Measurements from ENCODE around the gene RPUSD4. TPM values are rescaled to one million over a fixed set of nuclear protein-coding genes. Genes with fewer than 3 reads are reported as not detected.

Gene RPUSD4
- total and polyA plus RNA-seq, 10 of the 15 experiments (the other 5 are each of a cell fraction or from before 2014, with no cell fraction given) = 24.5 to 47.6 (median 31.7) TPM

DNA sequence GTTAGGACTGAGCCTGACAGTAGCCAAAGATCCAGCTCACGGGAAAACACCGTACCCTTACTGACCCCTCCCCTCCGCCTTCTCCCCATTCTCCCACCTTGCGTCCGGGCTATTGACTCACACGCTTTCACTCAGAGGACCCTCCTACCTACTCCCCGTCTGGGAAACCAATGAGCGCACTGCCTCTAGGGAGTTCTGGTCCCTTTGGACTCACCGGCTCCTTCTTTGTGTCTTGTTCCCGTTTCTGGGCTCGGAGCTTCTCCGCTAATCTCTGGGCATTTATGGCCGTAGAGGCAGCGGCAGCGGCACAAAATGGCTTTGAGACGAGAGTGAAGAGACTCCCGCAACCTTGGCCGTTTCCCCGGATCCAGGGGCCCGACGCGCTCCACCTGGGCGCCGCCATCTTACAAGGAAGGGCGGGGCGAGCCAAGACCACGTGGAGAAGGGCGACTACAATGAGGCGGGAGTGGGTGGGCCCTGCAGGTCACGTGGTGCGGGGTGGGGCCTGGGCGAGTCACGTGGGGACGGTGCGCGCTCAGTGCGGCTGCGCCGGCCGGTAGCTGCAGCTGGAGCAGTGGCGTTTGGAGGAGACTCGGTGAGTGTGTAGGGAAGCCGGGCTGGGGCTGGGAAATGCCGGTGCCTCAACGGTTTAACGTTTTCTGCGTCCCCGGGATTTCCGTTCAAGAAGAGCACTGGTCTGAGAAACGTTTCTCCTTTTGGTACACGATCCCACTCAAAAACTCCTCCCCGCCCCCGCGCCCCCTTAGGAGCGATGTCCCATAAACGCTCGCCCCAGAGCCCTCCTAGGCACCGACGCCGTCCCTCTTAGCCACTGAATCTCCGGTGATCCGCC, at the start of gene RPUSD4, which contains the start of gene FAM118B (continued):
- TF ChIP-seq, protein P1, sequence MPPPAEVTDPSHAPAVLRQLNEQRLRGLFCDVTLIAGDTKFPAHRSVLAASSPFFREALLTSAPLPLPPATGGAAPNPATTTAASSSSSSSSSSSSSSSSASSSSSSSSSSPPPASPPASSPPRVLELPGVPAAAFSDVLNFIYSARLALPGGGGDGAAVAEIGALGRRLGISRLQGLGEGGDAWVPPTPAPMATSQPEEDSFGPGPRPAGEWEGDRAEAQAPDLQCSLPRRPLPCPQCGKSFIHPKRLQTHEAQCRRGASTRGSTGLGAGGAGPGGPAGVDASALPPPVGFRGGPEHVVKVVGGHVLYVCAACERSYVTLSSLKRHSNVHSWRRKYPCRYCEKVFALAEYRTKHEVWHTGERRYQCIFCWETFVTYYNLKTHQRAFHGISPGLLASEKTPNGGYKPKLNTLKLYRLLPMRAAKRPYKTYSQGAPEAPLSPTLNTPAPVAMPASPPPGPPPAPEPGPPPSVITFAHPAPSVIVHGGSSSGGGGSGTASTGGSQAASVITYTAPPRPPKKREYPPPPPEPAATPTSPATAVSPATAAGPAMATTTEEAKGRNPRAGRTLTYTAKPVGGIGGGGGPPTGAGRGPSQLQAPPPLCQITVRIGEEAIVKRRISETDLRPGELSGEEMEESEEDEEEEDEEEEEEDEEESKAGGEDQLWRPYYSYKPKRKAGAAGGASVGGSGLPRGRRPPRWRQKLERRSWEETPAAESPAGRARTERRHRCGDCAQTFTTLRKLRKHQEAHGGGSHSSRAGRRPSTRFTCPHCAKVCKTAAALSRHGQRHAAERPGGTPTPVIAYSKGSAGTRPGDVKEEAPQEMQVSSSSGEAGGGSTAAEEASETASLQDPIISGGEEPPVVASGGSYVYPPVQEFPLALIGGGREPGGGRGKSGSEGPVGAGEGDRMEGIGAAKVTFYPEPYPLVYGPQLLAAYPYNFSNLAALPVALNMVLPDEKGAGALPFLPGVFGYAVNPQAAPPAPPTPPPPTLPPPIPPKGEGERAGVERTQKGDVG (CRISPR knock-in tag; IDR thresholded peaks at IDR 0.05) = no peak
- TF ChIP-seq SP1 (IDR thresholded peaks at IDR 0.05; ENCODE audit: low read depth, low read length) = peak; percentile 76
- 0 out of 2 replicates have a peak, but pooled peaks have one; percentile 40 for TF ChIP-seq LARP7 (IDR thresholded peaks at IDR 0.05)
- TF ChIP-seq EGR1 (IDR thresholded peaks at IDR 0.05; ENCODE audit: borderline replicate concordance in 1 of 2, low read depth in 2 of 2, low read length in 2 of 2) = peak; percentile 38 to 77
- TF ChIP-seq GATAD2B (conservative IDR thresholded peaks at IDR 0.05; ENCODE audit: low read depth) = peak; percentile 35; the same call in 1 of the 2 replicates
- TF ChIP-seq NR2C1 (IDR thresholded peaks at IDR 0.05) = no peak
- TF ChIP-seq SREBF1 (IDR thresholded peaks at IDR 0.05; ENCODE audit: low read length) = 0 out of 2 replicates have a peak, but pooled peaks have one; percentile 46
- 0 out of 2 replicates have a peak, but pooled peaks have one; percentile 55 for TF ChIP-seq NBN (IDR thresholded peaks at IDR 0.05)
- 0 out of 2 replicates have a peak, but pooled peaks have one; percentile 58 for TF ChIP-seq TCF12 (IDR thresholded peaks at IDR 0.05; ENCODE audit: low read depth, low read length)
- TF ChIP-seq POU2F2 (IDR thresholded peaks at IDR 0.05; ENCODE audit: borderline replicate concordance, low read depth, low read length) = 0 out of 3 replicates have a peak, but pooled peaks have one; percentile 32
- TF ChIP-seq ZNF207 (IDR thresholded peaks at IDR 0.05; ENCODE audit: borderline replicate concordance) = peak; percentile 16; the same call in 1 of the 2 replicates
- TF ChIP-seq, protein P2, sequence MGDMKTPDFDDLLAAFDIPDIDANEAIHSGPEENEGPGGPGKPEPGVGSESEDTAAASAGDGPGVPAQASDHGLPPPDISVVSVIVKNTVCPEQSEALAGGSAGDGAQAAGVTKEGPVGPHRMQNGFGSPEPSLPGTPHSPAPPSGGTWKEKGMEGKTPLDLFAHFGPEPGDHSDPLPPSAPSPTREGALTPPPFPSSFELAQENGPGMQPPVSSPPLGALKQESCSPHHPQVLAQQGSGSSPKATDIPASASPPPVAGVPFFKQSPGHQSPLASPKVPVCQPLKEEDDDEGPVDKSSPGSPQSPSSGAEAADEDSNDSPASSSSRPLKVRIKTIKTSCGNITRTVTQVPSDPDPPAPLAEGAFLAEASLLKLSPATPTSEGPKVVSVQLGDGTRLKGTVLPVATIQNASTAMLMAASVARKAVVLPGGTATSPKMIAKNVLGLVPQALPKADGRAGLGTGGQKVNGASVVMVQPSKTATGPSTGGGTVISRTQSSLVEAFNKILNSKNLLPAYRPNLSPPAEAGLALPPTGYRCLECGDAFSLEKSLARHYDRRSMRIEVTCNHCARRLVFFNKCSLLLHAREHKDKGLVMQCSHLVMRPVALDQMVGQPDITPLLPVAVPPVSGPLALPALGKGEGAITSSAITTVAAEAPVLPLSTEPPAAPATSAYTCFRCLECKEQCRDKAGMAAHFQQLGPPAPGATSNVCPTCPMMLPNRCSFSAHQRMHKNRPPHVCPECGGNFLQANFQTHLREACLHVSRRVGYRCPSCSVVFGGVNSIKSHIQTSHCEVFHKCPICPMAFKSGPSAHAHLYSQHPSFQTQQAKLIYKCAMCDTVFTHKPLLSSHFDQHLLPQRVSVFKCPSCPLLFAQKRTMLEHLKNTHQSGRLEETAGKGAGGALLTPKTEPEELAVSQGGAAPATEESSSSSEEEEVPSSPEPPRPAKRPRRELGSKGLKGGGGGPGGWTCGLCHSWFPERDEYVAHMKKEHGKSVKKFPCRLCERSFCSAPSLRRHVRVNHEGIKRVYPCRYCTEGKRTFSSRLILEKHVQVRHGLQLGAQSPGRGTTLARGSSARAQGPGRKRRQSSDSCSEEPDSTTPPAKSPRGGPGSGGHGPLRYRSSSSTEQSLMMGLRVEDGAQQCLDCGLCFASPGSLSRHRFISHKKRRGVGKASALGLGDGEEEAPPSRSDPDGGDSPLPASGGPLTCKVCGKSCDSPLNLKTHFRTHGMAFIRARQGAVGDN (IDR thresholded peaks at IDR 0.05) = no peak
- TF ChIP-seq STAT3 (IDR thresholded peaks at IDR 0.05; ENCODE audit: low read depth, low read length) = no peak

Measured in GM12878 (cell line).